Right ventricle myocardium inferior (tissue), 1 donor: ENCODE measurements around the gene OR6Y1. TPM values are rescaled to one million over a fixed set of nuclear protein-coding genes. Genes with fewer than 3 reads are reported as not detected.

Experiments
- ATAC-seq: fragments of 200-7000 bp; cut with Tn5 transposase; one replicate; pipeline ENCODE4 v1.9.1; 2020; ENCODE audit warnings: mild to moderate bottlenecking, moderate library complexity
- DNase-seq: peaks from one replicate; pipeline ENCODE4 v3.0.0; 2021; ENCODE audit errors: missing footprints
- intact Hi-C: fragments of 100-400 bp; cut with DNase I; formaldehyde crosslinking; loops from one replicate; pipeline ENCODE4 v1.11.0; 2022
- total RNA-seq: library from RNA; stranded (reverse); fragmentation: NEBNext Ultra II Directional; extraction: Animal tissue kit (Norgen Biotek cat#: 25700); gene quantifications from one replicate; pipeline ENCODE4 v1.2.1, GENCODE V29; 2021
- donor health status: DM: no; HTN: yes; CAD: no; lungs with severe emphysema.

Gene OR6Y1
- total RNA-seq, 1 donor from 2014 or later, result not detected

- no peak for DNase-seq
- intact Hi-C loops, result no loop called here
- no peak for ATAC-seq
Measured at GRCh38 chr1:158509471-158510156, 44.6 kb downstream of the OR6Y1 start.

- intact Hi-C loops, result no loop called here
Measured at GRCh38 chr1:158507511-158507910, 46.7 kb downstream of the OR6Y1 start.

GRCh38 chr1:158506369-158506987 lies 47.7 kb downstream of the OR6Y1 start:
- intact Hi-C loops, result no loop called here

More at GRCh38 chr1:158507511-158507910, 46.7 kb downstream of the OR6Y1 start:
- no peak for DNase-seq
- no peak for ATAC-seq

GRCh38 chr1:158496374-158496773 lies 57.8 kb downstream of the OR6Y1 start:
- intact Hi-C loops, result no loop called here
- no peak for ATAC-seq
- no peak for DNase-seq

More at GRCh38 chr1:158506369-158506987, 47.7 kb downstream of the OR6Y1 start:
- DNase-seq (no peak), ATAC-seq (no peak)

- ATAC-seq, result no peak
- no peak for DNase-seq
- intact Hi-C loops, result no loop called here
Measured at GRCh38 chr1:158494796-158495195, 59.4 kb downstream of the OR6Y1 start.

Other genes with a start within 250 kb of the OR6Y1 start
- gene CD1B, start 222.9 kb downstream of the OR6Y1 start, total RNA-seq, result not detected
- gene CD1E, start 200.5 kb downstream of the OR6Y1 start, total RNA-seq, result not detected
- not detected for gene OR10T2, start 154.9 kb downstream of the OR6Y1 start, total RNA-seq
- gene OR10K2, start 128.2 kb downstream of the OR6Y1 start, total RNA-seq, result not detected
- gene OR10K1, start 92.6 kb downstream of the OR6Y1 start, total RNA-seq, result not detected
- gene OR10R2, start 82.2 kb downstream of the OR6Y1 start, total RNA-seq, result not detected
- not detected for gene OR6P1, start 16.2 kb upstream of the OR6Y1 start, total RNA-seq
- not detected for gene OR10X1, start 25.5 kb upstream of the OR6Y1 start, total RNA-seq
- not detected for gene OR10Z1, start 50.9 kb upstream of the OR6Y1 start, total RNA-seq
- gene SPTA1, start 132.3 kb upstream of the OR6Y1 start, total RNA-seq, result 0.08 TPM
- gene OR6K2, start 146.2 kb upstream of the OR6Y1 start, total RNA-seq, result not detected
- not detected for gene OR6K3, start 166.3 kb upstream of the OR6Y1 start, total RNA-seq
- not detected for gene OR6K6, start 200.3 kb upstream of the OR6Y1 start, total RNA-seq
- gene OR6N1, start 217.8 kb upstream of the OR6Y1 start, total RNA-seq, result not detected
- not detected for gene OR6N2, start 226.8 kb upstream of the OR6Y1 start, total RNA-seq